GM19395 (cell line): Measurements from ENCODE around the gene KIF7.
"Not testable (repeated sequence)": the region's sequence is repeated elsewhere in the genome, so short reads cannot be mapped to it uniquely, and the experiment has no call there.

Source experiments
- ATAC-seq: cut with Tn5 transposase; IDR thresholded peaks from one replicate; pipeline ENCODE4 v1.9.1; 2021; ENCODE audit warnings: mild to moderate bottlenecking, moderate library complexity; ENCODE audit not compliant: unreplicated experiment

Gene KIF7

DNA sequence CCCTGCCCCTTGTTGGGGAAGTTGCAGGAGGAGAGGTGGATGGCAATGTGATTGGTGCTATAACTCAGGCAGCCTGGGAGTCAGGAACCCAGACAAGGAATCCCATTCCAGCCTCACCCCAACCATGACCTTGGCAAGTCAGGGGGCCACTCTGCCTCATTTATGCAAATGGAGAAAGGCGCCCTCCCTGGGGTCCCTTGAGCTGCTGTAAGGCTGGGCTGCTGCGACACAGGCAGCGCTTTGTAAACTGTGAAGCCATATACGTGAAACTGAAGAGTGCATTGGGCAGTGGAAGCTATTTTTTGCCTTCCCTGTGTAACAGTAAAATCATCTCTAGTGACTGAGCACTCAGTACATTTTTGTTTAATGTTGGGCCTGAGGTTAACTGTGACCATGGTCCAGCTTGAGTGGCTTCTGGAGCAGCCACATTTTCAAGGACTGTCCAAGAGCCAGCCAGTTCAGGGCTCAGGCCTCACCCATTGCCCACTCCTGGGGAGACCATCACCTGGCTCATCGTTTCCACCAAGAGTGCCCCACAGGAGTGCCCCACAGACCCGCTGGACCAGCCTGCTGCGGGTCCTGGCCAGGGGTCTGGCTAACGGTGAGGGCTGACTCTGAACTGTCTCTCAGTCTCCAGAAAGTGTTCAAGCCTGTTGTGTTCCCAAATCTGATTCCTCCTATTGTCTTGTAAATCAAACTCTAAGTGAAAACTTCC lies 27.9 kb downstream of the KIF7 start:
- no peak for ATAC-seq

DNA sequence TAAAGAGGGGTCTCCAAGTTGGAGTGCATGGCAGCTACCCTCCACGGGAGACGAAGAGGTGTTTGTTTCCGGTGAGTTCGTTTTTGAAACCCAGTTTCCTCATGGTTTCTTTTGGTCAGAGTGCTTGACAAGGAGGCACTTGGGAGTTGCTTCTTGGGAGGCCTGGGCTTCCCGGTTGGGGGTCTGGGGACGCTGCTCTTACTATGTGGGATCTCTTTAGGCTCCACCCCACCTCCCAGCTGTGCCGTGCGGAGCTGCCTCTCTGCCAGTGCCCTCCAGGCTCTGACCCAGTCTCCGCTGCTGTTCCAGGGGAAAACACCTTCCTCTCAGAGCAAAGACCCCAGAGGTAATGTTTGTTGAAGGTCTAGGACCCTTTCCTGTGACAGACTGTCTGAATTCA lies 29.6 kb downstream of the KIF7 start:
- no peak for ATAC-seq

DNA sequence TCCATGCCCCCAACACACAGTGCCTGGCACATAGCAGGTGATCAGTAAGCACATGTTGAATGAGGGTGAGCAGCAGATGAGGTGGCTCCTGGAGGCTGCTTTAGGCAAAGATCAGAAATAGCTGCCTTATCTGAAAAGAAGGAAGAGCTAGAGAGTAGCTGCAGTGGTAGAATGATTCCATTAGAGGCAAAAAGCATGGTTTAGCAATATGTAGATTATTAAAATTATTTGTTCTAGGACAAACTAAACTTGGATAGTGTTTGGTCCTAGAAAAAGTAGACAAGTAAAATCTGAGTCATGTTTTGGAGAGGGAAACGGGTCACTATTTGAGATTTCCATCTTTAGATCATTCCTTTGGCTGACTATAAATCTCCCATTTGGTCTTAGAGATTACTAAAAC lies 32.1 kb downstream of the KIF7 start:
- ATAC-seq: no peak

DNA sequence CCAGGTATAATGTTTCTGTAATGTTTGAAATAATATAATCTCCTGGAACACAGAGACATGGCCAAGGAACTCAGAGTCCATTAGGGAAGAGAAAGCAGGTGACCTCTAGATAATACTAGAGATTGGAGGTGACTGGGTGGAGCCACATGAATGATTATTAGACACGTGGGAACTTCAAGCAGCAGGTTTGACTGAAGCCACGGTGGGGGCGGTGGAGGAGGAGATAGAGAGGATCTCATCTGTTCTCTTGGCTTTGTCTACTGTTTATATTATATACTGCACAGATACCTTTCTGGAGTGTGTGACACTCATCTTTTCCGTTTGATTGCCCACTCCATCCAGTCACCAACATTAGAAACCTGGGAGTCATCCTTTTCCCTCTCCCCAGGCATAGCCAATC lies 33.7 kb downstream of the KIF7 start:
- no peak for ATAC-seq

DNA sequence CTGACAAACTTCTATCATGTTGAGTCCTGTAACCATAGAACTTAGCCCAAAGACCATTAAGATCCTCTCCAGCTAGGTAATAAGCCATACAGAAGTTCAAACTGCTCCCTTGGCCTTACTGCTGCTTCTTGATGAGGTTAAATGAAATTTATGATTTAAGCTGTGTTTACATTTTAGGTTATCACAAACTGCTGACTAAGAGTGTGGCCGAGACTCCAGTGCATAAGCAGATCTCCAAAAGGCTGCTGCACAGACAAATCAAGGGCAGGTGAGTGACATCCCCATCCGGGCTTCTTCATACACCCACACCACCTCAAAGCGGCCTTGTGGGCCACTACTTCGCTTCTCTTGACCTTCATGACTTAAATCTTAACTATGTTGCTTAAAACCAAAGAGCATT lies 39.0 kb downstream of the KIF7 start:
- ATAC-seq: no peak

DNA sequence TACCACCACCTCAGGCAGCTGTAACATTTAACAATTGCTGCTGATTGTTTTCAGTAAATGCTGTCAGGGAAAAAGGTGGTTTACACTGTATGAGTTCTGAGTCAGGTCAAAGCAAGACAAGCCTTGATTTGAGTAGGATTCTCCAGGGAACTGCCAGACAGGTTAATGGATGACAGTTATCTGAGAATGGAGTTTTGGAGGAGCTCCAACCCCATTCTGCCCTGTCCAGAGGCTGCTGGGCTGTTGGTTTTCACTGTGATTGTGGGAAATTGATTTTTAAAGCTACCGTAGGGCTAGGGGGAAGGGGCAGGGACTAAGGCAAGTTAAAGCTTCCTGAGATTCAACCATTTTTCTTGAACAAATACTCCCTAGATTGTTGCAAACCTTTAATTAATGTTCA lies 40.1 kb downstream of the KIF7 start:
- no peak for ATAC-seq

DNA sequence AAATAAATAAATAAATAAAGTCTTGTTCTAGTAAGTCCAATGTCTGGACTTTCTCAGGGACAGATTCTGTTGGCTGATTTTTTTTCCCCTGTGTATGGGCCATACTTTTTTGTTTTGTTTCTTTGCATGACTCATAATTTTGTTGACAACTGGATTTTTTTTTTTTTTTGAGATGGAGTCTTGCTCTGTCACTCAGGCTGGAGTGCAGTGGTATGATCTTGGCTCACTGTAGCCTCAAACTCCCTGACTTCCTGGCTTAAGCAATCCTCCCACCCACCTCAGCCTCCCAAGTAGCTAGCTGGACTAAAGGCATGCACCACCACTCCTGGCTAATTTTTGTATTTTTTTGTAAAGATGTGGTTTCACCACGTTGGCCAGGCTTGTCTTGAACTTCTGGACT lies 41.1 kb downstream of the KIF7 start:
- ATAC-seq: no peak

DNA sequence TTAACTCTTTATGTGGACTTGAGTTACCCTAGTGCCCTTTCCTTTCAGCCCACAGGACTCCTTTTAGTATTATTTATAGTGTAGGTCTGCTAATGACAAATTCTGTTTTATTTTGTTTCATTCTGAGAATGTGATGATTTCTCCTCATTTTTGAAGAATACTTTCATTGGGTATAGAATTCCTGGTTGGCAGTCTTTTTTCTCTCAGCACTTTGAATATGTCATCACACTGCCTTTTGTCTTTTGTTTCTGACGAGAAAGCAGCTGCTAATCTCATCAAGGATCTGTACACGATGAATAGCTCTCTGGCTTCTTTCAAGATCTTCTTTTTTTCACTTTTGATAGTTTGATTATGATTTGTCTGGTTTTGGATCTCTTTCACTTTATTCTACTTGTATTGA lies 42.2 kb downstream of the KIF7 start:
- no peak for ATAC-seq

DNA sequence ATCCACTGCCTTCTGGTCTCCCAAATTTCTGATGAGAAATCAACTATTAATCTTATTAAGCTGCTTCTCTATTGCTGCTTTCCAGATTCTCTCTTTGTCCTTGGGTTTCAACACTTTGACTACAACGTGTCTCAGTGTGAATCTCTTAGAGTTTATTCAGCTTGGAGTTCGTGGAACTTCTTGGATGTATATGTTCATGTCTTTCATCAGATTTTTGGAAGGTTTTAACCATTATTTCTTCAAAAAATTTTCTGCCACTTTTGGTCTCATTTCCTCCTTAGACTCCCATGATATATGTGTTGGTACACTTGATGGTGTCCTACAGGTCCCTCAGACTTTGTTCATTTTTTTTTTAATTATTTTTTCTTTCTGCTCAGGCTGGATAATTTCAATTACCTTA lies 44.0 kb downstream of the KIF7 start:
- ATAC-seq: no peak

DNA sequence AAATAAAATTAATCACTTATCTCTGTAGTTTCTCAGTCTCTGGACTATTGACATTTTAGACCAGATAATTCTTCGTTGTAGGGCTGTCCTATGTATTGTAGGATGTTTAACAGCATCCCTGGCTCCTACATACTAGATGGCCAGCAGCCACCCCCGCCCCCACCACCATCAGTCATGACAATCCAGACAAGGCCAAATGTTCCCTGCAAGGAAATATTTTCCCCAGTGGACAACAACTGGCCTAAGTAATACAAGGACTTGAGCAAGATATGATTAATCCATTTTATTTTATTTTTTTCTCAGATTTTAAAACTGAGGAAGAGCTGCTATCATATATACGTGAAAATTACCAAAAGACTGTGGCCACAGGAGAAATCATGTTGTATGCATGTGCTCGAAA lies 56.2 kb downstream of the KIF7 start:
- ATAC-seq: no peak

DNA sequence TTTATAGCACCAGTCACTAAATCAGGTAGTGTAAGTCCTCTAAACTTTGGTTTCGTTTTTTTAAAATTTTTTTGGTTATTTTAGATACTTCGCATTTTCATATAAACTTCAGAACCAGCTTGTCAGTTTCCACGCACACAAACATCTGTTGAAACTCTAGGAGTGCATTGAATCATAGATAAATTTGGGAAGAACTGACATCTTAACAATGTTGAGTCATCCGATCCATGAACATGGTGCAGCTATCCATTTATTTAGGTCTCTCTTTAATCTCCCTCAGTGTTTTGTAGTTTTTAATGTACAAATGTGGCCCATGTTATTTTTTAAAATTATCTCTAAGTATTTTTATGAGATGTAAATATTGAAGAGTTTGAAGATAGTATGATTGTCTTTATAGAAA lies 62.2 kb downstream of the KIF7 start:
- no peak for ATAC-seq

DNA sequence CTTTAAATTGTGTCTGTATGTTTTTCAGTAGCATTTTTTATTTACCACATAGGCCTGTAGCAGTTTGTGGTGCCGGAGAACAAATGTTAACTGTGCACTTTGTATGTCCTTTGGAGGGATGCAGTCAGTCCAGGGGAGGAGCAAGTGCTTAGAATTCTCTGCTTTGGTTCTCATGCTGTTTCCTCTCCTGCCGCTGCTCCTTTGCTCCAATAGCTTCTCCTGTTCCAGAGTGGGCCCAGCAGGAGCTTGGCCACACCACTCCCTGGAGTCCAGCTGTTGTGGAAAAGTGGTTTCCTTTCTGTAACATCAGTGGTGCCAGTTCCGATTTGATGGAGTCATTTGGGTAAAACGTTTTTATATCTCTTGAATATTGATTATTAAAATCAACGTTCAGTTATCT lies 63.4 kb downstream of the KIF7 start:
- no peak for ATAC-seq

DNA sequence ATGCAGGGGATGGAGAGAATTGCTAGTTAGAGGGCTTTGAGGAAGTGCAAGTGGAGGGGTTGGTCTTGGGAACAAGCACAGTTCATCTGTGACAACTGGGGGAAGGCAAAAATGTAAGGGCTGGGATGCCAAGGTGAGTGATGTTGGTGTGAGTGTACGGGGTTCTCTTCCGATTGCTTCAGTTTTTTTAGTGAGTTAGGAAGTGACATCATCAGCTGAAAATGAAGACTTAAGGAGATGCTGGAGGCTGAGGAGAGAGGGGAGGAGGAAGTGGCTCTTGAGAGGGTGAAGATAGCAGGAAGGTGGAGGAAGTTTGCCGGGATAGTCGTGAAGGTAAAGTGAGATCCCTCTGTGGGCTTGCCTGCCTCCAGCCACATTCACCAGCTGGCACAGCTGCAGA lies 67.3 kb downstream of the KIF7 start:
- ATAC-seq: no peak

DNA sequence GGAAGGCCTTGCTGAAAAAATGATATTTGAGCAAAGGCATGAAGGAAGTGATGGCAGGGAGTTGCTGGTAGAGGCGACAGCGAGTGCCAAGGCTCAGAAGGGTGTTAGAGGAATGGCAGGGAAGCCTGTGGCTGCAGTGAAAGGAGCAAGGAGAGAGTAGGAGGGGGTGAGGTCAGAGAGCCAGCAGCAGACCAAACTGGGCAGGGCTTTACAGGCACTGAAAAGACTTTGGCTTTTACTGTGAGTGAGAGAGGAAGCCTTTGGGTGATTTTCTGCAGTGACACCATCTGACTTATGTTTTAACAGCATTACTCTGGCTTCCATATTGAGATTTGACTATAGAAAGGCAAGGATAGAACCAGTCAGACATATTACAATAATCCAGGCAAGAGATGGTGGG lies 68.6 kb downstream of the KIF7 start:
- no peak for ATAC-seq

DNA sequence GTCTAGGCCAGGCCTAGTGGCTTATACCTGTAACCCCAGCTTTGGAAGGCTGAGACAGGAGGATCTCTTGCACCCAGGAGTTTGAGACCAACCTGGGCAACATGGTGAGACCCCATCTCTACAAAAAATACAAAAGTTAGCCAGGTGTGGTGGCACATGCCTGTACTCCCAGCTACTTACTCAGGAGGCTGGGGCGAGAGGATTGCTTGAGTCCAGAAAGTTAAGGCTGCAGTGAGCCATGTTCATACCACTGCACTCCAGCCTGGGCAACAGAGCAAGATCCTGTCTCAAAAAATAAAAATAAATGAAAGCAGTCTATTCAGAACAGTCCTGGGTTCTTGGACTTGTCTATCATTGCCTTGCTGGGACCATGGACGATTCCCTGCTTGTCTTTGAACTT lies 74.5 kb downstream of the KIF7 start:
- ATAC-seq: not testable (repeated sequence)

DNA sequence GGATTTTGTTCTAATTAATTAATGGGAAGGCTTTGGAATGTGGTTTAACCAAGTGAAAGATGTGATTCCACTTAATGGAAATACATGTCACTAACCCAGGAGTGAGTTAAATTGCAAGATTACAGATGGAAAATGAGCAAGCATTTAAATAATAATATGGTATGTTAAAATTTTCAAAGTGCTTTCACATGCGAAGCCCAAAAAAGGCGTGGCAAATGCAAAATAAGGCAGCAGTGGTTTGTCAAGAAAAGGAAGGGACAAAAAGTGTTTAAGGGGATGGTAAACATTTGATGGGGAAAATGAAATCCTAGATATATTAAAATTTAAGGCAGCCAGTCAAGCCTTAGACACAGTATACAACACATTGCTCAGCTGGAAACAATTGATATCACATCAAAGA lies 77.1 kb downstream of the KIF7 start:
- no peak for ATAC-seq
